ENCODE measurements around the gene NFAM1.

GRCh38 chr22:42410708-42411107, 21.5 kb downstream of the NFAM1 start:
- TF ChIP-seq EZH2 (IDR thresholded peaks at IDR 0.05; ENCODE audit: insufficient read depth, poor library complexity, severe bottlenecking) (no peak), EZH2phosphoT487 (IDR thresholded peaks at IDR 0.05; ENCODE audit: insufficient read depth, low read depth) (no peak)
